A549 (cell line): ENCODE measurements around the gene PLCB1. TPM values are rescaled to one million over a fixed set of nuclear protein-coding genes. Genes with fewer than 3 reads are reported as not detected.
A peak's percentile ranks its signal among the peaks of the same experiment; 100 is the strongest.

Experiments
- ATAC-seq, 2 experiments: fragments of 200-7000 bp in 1 of 2; fragments of >200 bp in 1 of 2; cut with Nextera tagmentation in 1 of 2; cut with Tn5 transposase in 1 of 2; 3 replicates each; pipeline versions ENCODE4 v1.8.0 to v1.9.1; 2018 to 2020; ENCODE audit warnings: mild to moderate bottlenecking in 1 of 2, moderate library complexity in 1 of 2
- CTCF ChIA-PET: fragments of 300-600 bp; sonication (Branson Sonifier 250); formaldehyde crosslinking; extraction: SDS; loops from one replicate; lab custom pipeline; 2021; ENCODE audit warnings: antibody characterized with exemption, inconsistent platforms; lab: Yijun Ruan, JAX
- POLR2A ChIA-PET: fragments of 350-600 bp; formaldehyde crosslinking; extraction: SDS; loops from one replicate; lab custom pipeline; 2021; ENCODE audit warnings: antibody characterized with exemption, inconsistent platforms; lab: Yijun Ruan, JAX
- DNase-seq, 2 experiments: peaks; one replicate each; pipeline versions ENCODE4 v3.0.0 to v3.0.0-alpha.2; 2011 to 2016; ENCODE audit warnings: low read depth in 1 of 2, low spot score in 1 of 2
- FAIRE-seq: peaks from 2 replicates; lab custom pipeline; 2011; peaks lifted over from hg19 to GRCh38; lab: Jason Lieb, UNC
- H3K27ac ChIP-seq, 2 experiments: fragments of >200 bp; sonication (Bioruptor Twin); formaldehyde crosslinking; 3 replicates each; pipeline ENCODE4 v1.5.1; 2016 to 2017
- H3K4me1 ChIP-seq: fragments of >200 bp; sonication (Bioruptor Twin); formaldehyde crosslinking; 3 replicates; pipeline ENCODE4 v1.6.1; 2016
- H3K4me2 ChIP-seq: fragments of >200 bp; sonication (Bioruptor Twin); formaldehyde crosslinking; 3 replicates; pipeline ENCODE4 v1.6.1; 2016
- H3K4me3 ChIP-seq: fragments of >200 bp; sonication (Bioruptor Twin); formaldehyde crosslinking; 3 replicates; pipeline ENCODE4 v1.5.1; 2016
- H3K9me3 ChIP-seq: fragments of >200 bp; sonication (Bioruptor Twin); formaldehyde crosslinking; 3 replicates; pipeline ENCODE4 v1.6.1; 2016
- BHLHE40 ChIP-seq: IDR thresholded peaks from 2 replicates; pipeline ENCODE4 v1.6.1; 2012; ENCODE audit warnings: low read depth, low read length, inconsistent platforms
- CBX8 ChIP-seq: fragments of 200-600 bp; sonication (generic); IDR thresholded peaks from 2 replicates; pipeline ENCODE4 v1.6.1; 2016
- CEBPB ChIP-seq, 2 experiments: fragments of >200 bp in 1 of 2; sonication (Bioruptor Twin) in 1 of 2; formaldehyde crosslinking in 1 of 2; IDR thresholded peaks; 2 replicates each; pipeline ENCODE4 v1.6.1; 2012 to 2016
- CHD2 ChIP-seq: fragments of 150-350 bp; IDR thresholded peaks from 2 replicates; pipeline ENCODE4 v1.6.1; 2014; ENCODE audit warnings: low read length; ENCODE audit not compliant: partially characterized antibody
- CHD4 ChIP-seq: fragments of 200-600 bp; sonication (generic); IDR thresholded peaks from 2 replicates; pipeline ENCODE4 v1.6.1; 2016; ENCODE audit warnings: antibody characterized with exemption, mild to moderate bottlenecking, borderline replicate concordance
- CTCF ChIP-seq: fragments of >200 bp; sonication (Bioruptor Twin); formaldehyde crosslinking; IDR thresholded peaks from 3 replicates; pipeline ENCODE4 v1.5.1; 2016
- EHF ChIP-seq: fragments of 250-450 bp; sonication (Bioruptor Pico); IDR thresholded peaks from 2 replicates; pipeline ENCODE4 v1.5.0; 2020; ENCODE audit warnings: mild to moderate bottlenecking
- EP300 ChIP-seq, 2 experiments: fragments of >200 bp; sonication (Bioruptor Twin); formaldehyde crosslinking; IDR thresholded peaks; 2 replicates in 1 of 2; 3 replicates in 1 of 2; pipeline ENCODE4 v1.6.1; 2016 to 2017
- ESRRA ChIP-seq: fragments of 150-350 bp; IDR thresholded peaks from 2 replicates; pipeline ENCODE4 v1.6.1; 2014; ENCODE audit warnings: mild to moderate bottlenecking, low read length, borderline replicate concordance
- FOSL2 ChIP-seq, 2 experiments: fragments of 450-650 bp in 1 of 2; fragments of >200 bp in 1 of 2; sonication (Bioruptor Twin) in 1 of 2; formaldehyde crosslinking; IDR thresholded peaks; 2 replicates each; pipeline versions ENCODE4 v1.5.0 to v1.6.1; 2016 to 2020; ENCODE audit warnings: mild to moderate bottlenecking in 1 of 2, moderate library complexity in 1 of 2
- HDAC2 ChIP-seq: fragments of 200-600 bp; sonication (generic); IDR thresholded peaks from 2 replicates; pipeline ENCODE4 v1.6.1; 2016
- HOXA7 ChIP-seq: fragments of 250-450 bp; sonication (Bioruptor Pico); IDR thresholded peaks from 2 replicates; pipeline ENCODE4 v1.5.0; 2020; ENCODE audit warnings: mild to moderate bottlenecking, moderate library complexity
- HOXB13 ChIP-seq: fragments of 250-450 bp; sonication (Bioruptor Pico); IDR thresholded peaks from 2 replicates; pipeline ENCODE4 v1.5.0; 2020; ENCODE audit warnings: low read depth, mild to moderate bottlenecking, moderate library complexity
- HOXB5 ChIP-seq: fragments of 250-450 bp; sonication (Bioruptor Pico); IDR thresholded peaks from 2 replicates; pipeline ENCODE4 v1.5.0; 2020; ENCODE audit warnings: mild to moderate bottlenecking, moderate library complexity
- JUNB ChIP-seq: fragments of >200 bp; sonication (Bioruptor Twin); formaldehyde crosslinking; IDR thresholded peaks from 2 replicates; pipeline ENCODE4 v1.6.1; 2016
- KDM5A ChIP-seq: fragments of 200-600 bp; sonication (generic); IDR thresholded peaks from 2 replicates; pipeline ENCODE4 v1.6.1; 2016; ENCODE audit warnings: antibody characterized with exemption, mild to moderate bottlenecking
- MAX ChIP-seq: IDR thresholded peaks from 2 replicates; pipeline ENCODE4 v1.6.1; 2012
- MAZ ChIP-seq: fragments of 150-350 bp; IDR thresholded peaks from 2 replicates; pipeline ENCODE4 v1.6.1; 2014; ENCODE audit warnings: antibody characterized with exemption, low read depth, low read length, borderline replicate concordance
- NFE2L2 ChIP-seq: fragments of 150-350 bp; conservative IDR thresholded peaks from 2 replicates; pipeline ENCODE4 v1.6.1; 2014; ENCODE audit warnings: low read length
- NPAS2 ChIP-seq: fragments of 250-450 bp; sonication (Bioruptor Pico); IDR thresholded peaks from 2 replicates; pipeline ENCODE4 v1.8.0; 2022; ENCODE audit warnings: mild to moderate bottlenecking, moderate library complexity, borderline replicate concordance
- PHF8 ChIP-seq: fragments of 200-600 bp; sonication (generic); IDR thresholded peaks from 2 replicates; pipeline ENCODE4 v1.6.1; 2016; ENCODE audit warnings: low read depth, mild to moderate bottlenecking, antibody characterized with exemption, moderate library complexity, borderline replicate concordance
- POLR2A ChIP-seq: IDR thresholded peaks from 2 replicates; pipeline ENCODE4 v1.6.1; 2012; ENCODE audit warnings: mild to moderate bottlenecking, low read length
- RAD21 ChIP-seq, 2 experiments: fragments of >200 bp in 1 of 2; sonication (Bioruptor Twin) in 1 of 2; formaldehyde crosslinking in 1 of 2; IDR thresholded peaks in 1 of 2; conservative IDR thresholded peaks in 1 of 2; 2 replicates in 1 of 2; 3 replicates in 1 of 2; pipeline ENCODE4 v1.6.1; 2012 to 2018; ENCODE audit warnings: inconsistent platforms in 1 of 2
- RCOR1 ChIP-seq: fragments of 150-350 bp; IDR thresholded peaks from 2 replicates; pipeline ENCODE4 v1.6.1; 2014; ENCODE audit warnings: antibody characterized with exemption, low read length, low read depth
- RNF2 ChIP-seq: fragments of 200-600 bp; sonication (generic); IDR thresholded peaks from 2 replicates; pipeline ENCODE4 v1.6.1; 2016; ENCODE audit warnings: low read depth, mild to moderate bottlenecking, antibody characterized with exemption, moderate library complexity, borderline replicate concordance
- SMC3 ChIP-seq: fragments of >200 bp; sonication (Bioruptor Twin); formaldehyde crosslinking; IDR thresholded peaks from 3 replicates; pipeline ENCODE4 v1.6.1; 2018; ENCODE audit warnings: inconsistent platforms
- SREBF2 ChIP-seq: fragments of 450-650 bp; IDR thresholded peaks from 2 replicates; pipeline ENCODE4 v1.6.1; 2014; ENCODE audit warnings: mild to moderate bottlenecking, moderate library complexity
- ZNF302 ChIP-seq: fragments of 250-450 bp; sonication (Bioruptor Pico); IDR thresholded peaks from 2 replicates; pipeline ENCODE4 v1.9.0; 2021; ENCODE audit warnings: inconsistent platforms, mild to moderate bottlenecking, moderate library complexity
- ZSCAN20 ChIP-seq: fragments of 250-450 bp; sonication (Bioruptor Pico); IDR thresholded peaks from 2 replicates; pipeline ENCODE4 v1.8.0; 2022; ENCODE audit warnings: mild to moderate bottlenecking, moderate library complexity
- WGBS: methylation state at CpG from one replicate; pipeline ENCODE4 v1.1.6; 2017; ENCODE audit errors: missing lambda C conversion rate; 5-methylcytosine and 5-hydroxymethylcytosine counted together
- polyA plus RNA-seq, 4 experiments: library from polyadenylated mRNA; depleted of rRNA in 3 of 4; stranded (reverse); fragments of >200 nt; fragmentation: RNase III in 1 of 4; extraction: RNeasy Plus Mini Kit Qiagen cat#74134 plus additional on column Dnase treatment in 1 of 4; gene quantifications; 2 replicates in 3 of 4; 3 replicates in 1 of 4; pipeline ENCODE4 v1.2.3, GENCODE V29; 2011 to 2017
- TF ChIP-seq, protein P1 (sequence below): IDR thresholded peaks from 2 replicates; pipeline ENCODE4 v1.6.1; 2012
- TF ChIP-seq, protein P2 (sequence below): fragments of 450-650 bp; IDR thresholded peaks from 2 replicates; pipeline ENCODE4 v1.6.1; 2014; ENCODE audit warnings: antibody characterized with exemption

PLCB1 gene
- polyA plus RNA-seq, 2 of the 4 experiments (the other 2 are of a cell fraction): 0.97 to 6.3 TPM

- no peak for DNase-seq
- no peak for ATAC-seq
- no peak for FAIRE-seq
- Histone ChIP-seq H3K4me1 (peaks cover 32% of the 10 kb centered on the region), H3K4me3 (no peak overlapping the region), H3K4me2 (no peak overlapping the region), H3K9me3 (no peaks in the 10 kb centered on the region), H3K27ac (no peak overlapping the region)
- 8% methylated on average over 1 of the region's 1 CpG for WGBS
- ChIA-PET CTCF (interaction anchor here (0.7 kb wide), 1 partner anchor 204 kb away, joined by 3 read pairs; no protein-coding TSS in a partner anchor), POLR2A (no interaction called here)
- TF ChIP-seq CTCF (no peak), KDM5A (no peak), FOSL2 (IDR thresholded peaks at IDR 0.05) (0 out of 2 replicates have a peak, but pooled peaks have one; percentile 5), FOSL2 (CRISPR knock-in tag; IDR thresholded peaks at IDR 0.05) (no peak), RCOR1 (no peak)
Observed at GRCh38 chr20:8152183-8152582, 20.1 kb downstream of the PLCB1 start.

DNA sequence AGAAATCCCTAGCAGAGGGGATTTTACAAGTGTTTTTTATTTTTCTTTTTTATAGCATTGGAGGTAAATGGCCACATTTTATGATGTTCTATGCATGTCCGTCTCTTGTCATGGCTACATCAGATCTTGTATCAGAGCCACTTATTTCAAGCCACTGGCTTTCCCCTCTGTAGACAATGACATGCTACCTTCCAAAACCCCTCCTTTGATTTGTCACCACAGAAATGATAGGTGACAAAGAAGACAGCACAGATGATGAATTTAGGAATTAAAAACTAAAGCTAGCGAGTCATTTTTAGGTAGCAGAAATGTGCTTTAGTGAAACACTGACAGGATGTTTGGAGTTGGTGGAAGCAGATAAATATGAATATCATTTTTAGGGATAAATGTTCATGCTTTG is 20.8 kb downstream of the PLCB1 start:
- 87% methylated on average over 2 of the region's 2 CpGs for WGBS
- TF ChIP-seq SREBF2 (no peak), CEBPB (IDR thresholded peaks at IDR 0.05) (no peak), HDAC2 (no peak), HOXB5 (CRISPR knock-in tag) (no peak), RNF2 (no peak), SMC3 (no peak), EHF (CRISPR knock-in tag) (no peak)
- TF ChIP-seq, protein P1, sequence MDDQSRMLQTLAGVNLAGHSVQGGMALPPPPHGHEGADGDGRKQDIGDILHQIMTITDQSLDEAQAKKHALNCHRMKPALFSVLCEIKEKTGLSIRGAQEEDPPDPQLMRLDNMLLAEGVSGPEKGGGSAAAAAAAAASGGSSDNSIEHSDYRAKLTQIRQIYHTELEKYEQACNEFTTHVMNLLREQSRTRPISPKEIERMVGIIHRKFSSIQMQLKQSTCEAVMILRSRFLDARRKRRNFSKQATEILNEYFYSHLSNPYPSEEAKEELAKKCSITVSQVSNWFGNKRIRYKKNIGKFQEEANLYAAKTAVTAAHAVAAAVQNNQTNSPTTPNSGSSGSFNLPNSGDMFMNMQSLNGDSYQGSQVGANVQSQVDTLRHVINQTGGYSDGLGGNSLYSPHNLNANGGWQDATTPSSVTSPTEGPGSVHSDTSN: no peak
- TF ChIP-seq, protein P2, sequence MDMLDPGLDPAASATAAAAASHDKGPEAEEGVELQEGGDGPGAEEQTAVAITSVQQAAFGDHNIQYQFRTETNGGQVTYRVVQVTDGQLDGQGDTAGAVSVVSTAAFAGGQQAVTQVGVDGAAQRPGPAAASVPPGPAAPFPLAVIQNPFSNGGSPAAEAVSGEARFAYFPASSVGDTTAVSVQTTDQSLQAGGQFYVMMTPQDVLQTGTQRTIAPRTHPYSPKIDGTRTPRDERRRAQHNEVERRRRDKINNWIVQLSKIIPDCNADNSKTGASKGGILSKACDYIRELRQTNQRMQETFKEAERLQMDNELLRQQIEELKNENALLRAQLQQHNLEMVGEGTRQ: no peak
- H3K9me3 ChIP-seq: peaks cover under 1% of the 10 kb centered on the region; the same call in 1 of the 3 replicates
- ATAC-seq (no peak), FAIRE-seq (no peak), DNase-seq (no peak)
- POLR2A ChIA-PET: no interaction called here
- no peak overlapping the region for H3K4me2 ChIP-seq
- H3K27ac ChIP-seq: no peak overlapping the region
- peaks cover 35% of the 10 kb centered on the region for H3K4me1 ChIP-seq
- CTCF ChIA-PET: interaction anchor here (0.7 to 1.9 kb wide), 3 partner anchors 11 to 204 kb away, joined by 3 to 8 read pairs (median 3); no protein-coding TSS in a partner anchor
- no peak overlapping the region for H3K4me3 ChIP-seq

- 47% methylated on average over 3 of the region's 3 CpGs for WGBS
- H3K9me3 ChIP-seq: peaks cover 6% of the 10 kb centered on the region; the same call in 2 of the 3 replicates
- DNase-seq: no peak
- H3K4me2 ChIP-seq: no peak overlapping the region
- TF ChIP-seq NPAS2 (CRISPR knock-in tag): no peak
- no peak for TF ChIP-seq ZSCAN20 (CRISPR knock-in tag)
- no peak for TF ChIP-seq HOXB13 (CRISPR knock-in tag)
- TF ChIP-seq POLR2A: no peak
- no peak for TF ChIP-seq CBX8
- no peak for TF ChIP-seq EP300 (IDR thresholded peaks at IDR 0.05)
- TF ChIP-seq CHD2: no peak
- no peak for TF ChIP-seq PHF8
- no peak for TF ChIP-seq JUNB
- TF ChIP-seq HOXA7: no peak
- no peak for TF ChIP-seq KDM5A
- TF ChIP-seq RAD21 (conservative IDR thresholded peaks at IDR 0.05 in 1 of 2, IDR thresholded peaks at IDR 0.05 in 1 of 2): no peak
- no peak for TF ChIP-seq ZNF302 (CRISPR knock-in tag)
- no peak for TF ChIP-seq CHD4
- no peak for TF ChIP-seq MAX
- no peak for TF ChIP-seq NFE2L2
- TF ChIP-seq MAZ: no peak
- TF ChIP-seq ESRRA: no peak
- TF ChIP-seq BHLHE40: no peak
- peak; percentile 90 for FAIRE-seq
- CTCF ChIA-PET: interaction anchor here (0.8 to 1.9 kb wide), 4 partner anchors 11 to 40 kb away, joined by 3 to 8 read pairs (median 3); partner anchors contain the start of gene PLCB1
- ATAC-seq: no peak
- no peak overlapping the region for H3K27ac ChIP-seq
- no peak overlapping the region for H3K4me3 ChIP-seq
- H3K4me1 ChIP-seq: peaks cover 35% of the 10 kb centered on the region
- POLR2A ChIA-PET: no interaction called here
Observed at GRCh38 chr20:8153281-8153908, 21.3 kb downstream of the PLCB1 start.
